AG04449 (cell line): Measurements from ENCODE around the gene PRCC.

ENCODE experiments used
- CTCF ChIA-PET: fragments of 350-600 bp; formaldehyde crosslinking; extraction: SDS; loops from one replicate; lab custom pipeline; 2021; ENCODE audit warnings: antibody characterized with exemption; lab: Yijun Ruan, JAX
- POLR2A ChIA-PET: fragments of 400-600, 350-600 bp; formaldehyde crosslinking; extraction: SDS; loops from one replicate; lab custom pipeline; 2020; ENCODE audit warnings: antibody characterized with exemption, inconsistent platforms; lab: Yijun Ruan, JAX
- DNase-seq: peaks from one replicate; pipeline ENCODE4 v3.0.0-alpha.2; 2010; ENCODE audit warnings: low read depth, low spot score
- H3K4me3 ChIP-seq: 2 replicates; pipeline ENCODE4 v1.5.1; 2011; ENCODE audit warnings: low read depth, mild to moderate bottlenecking, control low read depth, low read length
- CTCF ChIP-seq: IDR thresholded peaks from one replicate; pipeline ENCODE4 v1.5.1; 2011; ENCODE audit warnings: mild to moderate bottlenecking, moderate library complexity, low read length, control low read depth, inconsistent platforms; ENCODE audit not compliant: insufficient read depth; ENCODE audit errors: missing control alignments

The PRCC gene

GRCh38 chr1:156742801-156743200, 24.5 kb upstream of the PRCC start:
- CTCF ChIA-PET: interaction anchor here (4.4 kb wide), 1 partner anchor 16 kb away, joined by 36 read pairs; the partner anchor contains the start of genes ISG20L2 and METTL25B
- no peak for TF ChIP-seq CTCF
- no peak overlapping the region for H3K4me3 ChIP-seq
- POLR2A ChIA-PET: no interaction called here
- no peak for DNase-seq

- no peak for DNase-seq
- no peak for TF ChIP-seq CTCF
- ChIA-PET POLR2A (no interaction called here), CTCF (interaction anchor here (0.7 to 4.4 kb wide), 2 partner anchors 17 to 23 kb away, joined by 3 to 36 read pairs; partner anchors contain the start of genes ISG20L2, METTL25B and PRCC)
- no peak overlapping the region for H3K4me3 ChIP-seq
Observed at GRCh38 chr1:156743367-156744302, 23.7 kb upstream of the PRCC start.

- TF ChIP-seq CTCF: no peak
- CTCF ChIA-PET: interaction anchor here (0.7 to 4.4 kb wide), 4 partner anchors 18 to 116 kb away, joined by 3 to 36 read pairs (median 7); partner anchors contain the start of genes ISG20L2, METTL25B, NTRK1 and PRCC
- no peak for DNase-seq
- H3K4me3 ChIP-seq: no peak overlapping the region
- POLR2A ChIA-PET: no interaction called here
Observed at GRCh38 chr1:156744344-156744743, 23.0 kb upstream of the PRCC start.

GRCh38 chr1:156744786-156745419, 22.4 kb upstream of the PRCC start:
- TF ChIP-seq CTCF: no peak
- POLR2A ChIA-PET: no interaction called here
- H3K4me3 ChIP-seq: no peak overlapping the region
- DNase-seq: no peak
- CTCF ChIA-PET: interaction anchor here (0.7 to 2.2 kb wide), 2 partner anchors 18 to 115 kb away, joined by 3 to 11 read pairs; partner anchors contain the start of gene NTRK1

GRCh38 chr1:156745881-156746280, 21.5 kb upstream of the PRCC start:
- no peak overlapping the region; the same call in 1 of the 2 replicates for H3K4me3 ChIP-seq
- TF ChIP-seq CTCF: no peak
- POLR2A ChIA-PET: no interaction called here
- CTCF ChIA-PET: interaction anchor here (1.2 to 2.2 kb wide), 3 partner anchors 19 to 56 kb away, joined by 3 to 11 read pairs (median 8); partner anchors contain the start of gene PRCC
- DNase-seq: no peak

- TF ChIP-seq CTCF: no peak
- ChIA-PET POLR2A (no interaction called here), CTCF (interaction anchor here (1.2 to 2.2 kb wide), 4 partner anchors 20 to 114 kb away, joined by 3 to 11 read pairs (median 8); partner anchors contain the start of genes NTRK1 and PRCC)
- peak overlapping the region; percentile 61 for H3K4me3 ChIP-seq
- no peak for DNase-seq
Observed at GRCh38 chr1:156746406-156746727, 21.0 kb upstream of the PRCC start.
